ENCODE measurements around the gene RRAD.
"Not testable (repeated sequence)": the region's sequence is repeated elsewhere in the genome, so short reads cannot be mapped to it uniquely, and the experiment has no call there.

RRAD gene

GRCh38 chr16:66899310-66899944, 25.9 kb downstream of the RRAD start:
- no peak for DNase-seq

GRCh38 chr16:66898933-66899309, 26.4 kb downstream of the RRAD start:
- no peak for DNase-seq

- no peak for DNase-seq
Observed at GRCh38 chr16:66898207-66898606, 27.1 kb downstream of the RRAD start.

- not testable (repeated sequence) for DNase-seq
Observed at GRCh38 chr16:66896682-66897081, 28.7 kb downstream of the RRAD start.

- no peak for DNase-seq
Observed at GRCh38 chr16:66895999-66896398, 29.3 kb downstream of the RRAD start.

GRCh38 chr16:66895689-66895979, 29.7 kb downstream of the RRAD start:
- no peak for DNase-seq

GRCh38 chr16:66894948-66895688, 30.2 kb downstream of the RRAD start:
- DNase-seq: peak; percentile 28

- no peak for DNase-seq
Observed at GRCh38 chr16:66894055-66894454, 31.3 kb downstream of the RRAD start.

GRCh38 chr16:66891797-66892196, 33.5 kb downstream of the RRAD start:
- DNase-seq: no peak

- no peak for DNase-seq
Observed at GRCh38 chr16:66891360-66891759, 34.0 kb downstream of the RRAD start.

GRCh38 chr16:66890799-66891198, 34.5 kb downstream of the RRAD start:
- DNase-seq: no peak

- no peak for DNase-seq
Observed at GRCh38 chr16:66889622-66890021, 35.7 kb downstream of the RRAD start.

- DNase-seq: no peak
Observed at GRCh38 chr16:66888647-66889615, 36.4 kb downstream of the RRAD start.

GRCh38 chr16:66886914-66887313, 38.4 kb downstream of the RRAD start:
- DNase-seq: no peak

GRCh38 chr16:66886321-66886720, 39.0 kb downstream of the RRAD start:
- DNase-seq: no peak

- DNase-seq: no peak
Observed at GRCh38 chr16:66885491-66885890, 39.8 kb downstream of the RRAD start.

GRCh38 chr16:66882702-66883101, 42.6 kb downstream of the RRAD start:
- no peak for DNase-seq

- no peak for DNase-seq
Observed at GRCh38 chr16:66881964-66882508, 43.3 kb downstream of the RRAD start.

GRCh38 chr16:66881560-66881959, 43.8 kb downstream of the RRAD start:
- DNase-seq: no peak

- no peak for DNase-seq
Observed at GRCh38 chr16:66881014-66881417, 44.3 kb downstream of the RRAD start.

- peak; percentile 81 for DNase-seq
Observed at GRCh38 chr16:66880288-66881013, 44.9 kb downstream of the RRAD start, which contains the start of gene PDP2. Gene PDP2 (plus strand): TSS chr16:66880515. CDS start chr16:66884285, 3,770 bp downstream.

GRCh38 chr16:66878067-66878466, 47.3 kb downstream of the RRAD start:
- DNase-seq: no peak

Data from NCI-H446 treated with DMSO at 0.1 percent for 48 hours (cell line).